GM23338 (cell line): ENCODE measurements around the gene HMGXB3. TPM values are rescaled to one million over a fixed set of nuclear protein-coding genes. Genes with fewer than 3 reads are reported as not detected.

Experiments
- ATAC-seq: fragments of 200-7000 bp; cut with Tn5 transposase; 3 replicates; pipeline ENCODE4 v1.9.1; 2020
- DNase-seq: peaks from one replicate; pipeline ENCODE4 v3.0.0-alpha.2; 2015; ENCODE audit warnings: low spot score
- H2AFZ ChIP-seq: fragments of 200-600 bp; sonication (generic); 2 replicates; pipeline ENCODE4 v1.8.0; 2016; ENCODE audit warnings: antibody characterized with exemption, mild to moderate bottlenecking, moderate library complexity
- H3F3A ChIP-seq: fragments of 200-600 bp; sonication (generic); replicated peaks from 2 replicates; pipeline ENCODE4 v1.8.0; 2017; ENCODE audit warnings: antibody characterized with exemption, mixed run types, low read depth
- H3K27ac ChIP-seq: fragments of 200-600 bp; sonication (generic); 2 replicates; pipeline ENCODE4 v1.6.1; 2016; ENCODE audit warnings: low read depth
- H3K27me3 ChIP-seq: fragments of 200-600 bp; sonication (generic); 2 replicates; pipeline ENCODE4 v1.8.0; 2016; ENCODE audit warnings: mild to moderate bottlenecking, mixed run types, moderate library complexity; ENCODE audit not compliant: insufficient read depth
- H3K36me3 ChIP-seq: fragments of 200-600 bp; sonication (generic); 2 replicates; pipeline ENCODE4 v1.8.0; 2016; ENCODE audit warnings: mild to moderate bottlenecking; ENCODE audit not compliant: insufficient read depth
- H3K4me1 ChIP-seq: fragments of 200-600 bp; sonication (generic); 2 replicates; pipeline ENCODE4 v1.8.0; 2016; ENCODE audit warnings: mild to moderate bottlenecking, moderate library complexity; ENCODE audit not compliant: insufficient read depth
- H3K4me2 ChIP-seq: fragments of 200-600 bp; sonication (generic); 2 replicates; pipeline ENCODE4 v1.7.1; 2017; ENCODE audit warnings: mixed run types
- H3K4me3 ChIP-seq: fragments of 200-600 bp; sonication (generic); 2 replicates; pipeline ENCODE4 v1.6.1; 2016; ENCODE audit warnings: mixed run types
- H3K79me2 ChIP-seq: fragments of 200-600 bp; sonication (generic); replicated peaks from 2 replicates; pipeline ENCODE4 v1.8.0; 2017; ENCODE audit warnings: mild to moderate bottlenecking; ENCODE audit not compliant: insufficient read depth
- H3K9me2 ChIP-seq: fragments of 200-600 bp; sonication (generic); 2 replicates; pipeline ENCODE4 v1.8.0; 2017; ENCODE audit not compliant: insufficient read depth
- H4K20me1 ChIP-seq: fragments of 200-600 bp; sonication (generic); replicated peaks from 2 replicates; pipeline ENCODE4 v1.8.0; 2017; ENCODE audit warnings: mild to moderate bottlenecking; ENCODE audit not compliant: insufficient read depth
- H3K27ac Mint-ChIP-seq: 2 replicates; pipeline ENCODE4 v1.8.0; 2020; ENCODE audit warnings: inconsistent platforms, mild to moderate bottlenecking, moderate library complexity, mixed read lengths
- H3K27me3 Mint-ChIP-seq: 3 replicates; pipeline ENCODE4 v1.8.0; 2022; ENCODE audit warnings: low read depth, mild to moderate bottlenecking, moderate library complexity, mixed read lengths, inconsistent platforms; ENCODE audit not compliant: insufficient read depth, poor library complexity
- H3K36me3 Mint-ChIP-seq: 3 replicates; pipeline ENCODE4 v1.8.0; 2021; ENCODE audit warnings: low read depth, mild to moderate bottlenecking, inconsistent platforms, moderate library complexity, mixed read lengths
- H3K4me1 Mint-ChIP-seq: 3 replicates; pipeline ENCODE4 v1.8.0; 2020; ENCODE audit warnings: mild to moderate bottlenecking, inconsistent platforms, mixed read lengths
- H3K4me3 Mint-ChIP-seq: 3 replicates; pipeline ENCODE4 v1.8.0; 2021; ENCODE audit warnings: moderate library complexity, mild to moderate bottlenecking, inconsistent platforms, mixed read lengths
- H3K9me3 Mint-ChIP-seq: 3 replicates; pipeline ENCODE4 v1.8.0; 2020; ENCODE audit warnings: moderate library complexity, mild to moderate bottlenecking, inconsistent platforms, mixed read lengths
- CREB1 ChIP-seq: fragments of 250-450 bp; sonication (Bioruptor Pico); IDR thresholded peaks from 2 replicates; pipeline ENCODE4 v1.5.0; 2020; ENCODE audit warnings: low read depth, mild to moderate bottlenecking, moderate library complexity
- CTCF ChIP-seq, 2 experiments: fragments of 200-600 bp in 1 of 2; sonication (generic) in 1 of 2; conservative IDR thresholded peaks; 2 replicates each; pipeline versions ENCODE4 v1.5.1 to v1.6.1; 2016 to 2017; ENCODE audit warnings: antibody characterized with exemption in 2 of 2, low read depth in 2 of 2, mild to moderate bottlenecking in 2 of 2, moderate library complexity in 1 of 2
- ETS1 ChIP-seq: IDR thresholded peaks from 2 replicates; pipeline ENCODE4 v1.6.1; 2016; ENCODE audit warnings: antibody characterized with exemption
- EZH2 ChIP-seq: fragments of 200-600 bp; sonication (generic); IDR thresholded peaks from one replicate; pipeline ENCODE4 v1.8.0; 2017; ENCODE audit warnings: antibody characterized with exemption, mild to moderate bottlenecking, low read depth; ENCODE audit not compliant: unreplicated experiment
- EZH2phosphoT487 ChIP-seq: fragments of 200-600 bp; sonication (generic); IDR thresholded peaks from one replicate; pipeline ENCODE4 v1.8.1; 2018; ENCODE audit warnings: antibody characterized with exemption; ENCODE audit not compliant: unreplicated experiment
- JUNB ChIP-seq: IDR thresholded peaks from one replicate; pipeline ENCODE4 v1.6.1; 2016; ENCODE audit warnings: antibody characterized with exemption; ENCODE audit not compliant: unreplicated experiment
- NANOG ChIP-seq: IDR thresholded peaks from 2 replicates; pipeline ENCODE4 v1.6.1; 2016; ENCODE audit warnings: antibody characterized with exemption, borderline replicate concordance
- POLR2AphosphoS5 ChIP-seq: IDR thresholded peaks from 2 replicates; pipeline ENCODE4 v1.6.1; 2016; ENCODE audit warnings: antibody characterized with exemption, low read depth
- REST ChIP-seq: IDR thresholded peaks from one replicate; pipeline ENCODE4 v1.6.1; 2018; ENCODE audit warnings: antibody characterized with exemption; ENCODE audit not compliant: unreplicated experiment
- STAT1 ChIP-seq: IDR thresholded peaks from one replicate; pipeline ENCODE4 v1.6.1; 2016; ENCODE audit warnings: antibody characterized with exemption; ENCODE audit not compliant: unreplicated experiment
- ZNF114 ChIP-seq: fragments of 250-450 bp; sonication (Bioruptor Pico); IDR thresholded peaks from 2 replicates; pipeline ENCODE4 v1.5.0; 2020; ENCODE audit warnings: mild to moderate bottlenecking, moderate library complexity
- ZNF331 ChIP-seq: fragments of 250-450 bp; sonication (Bioruptor Pico); IDR thresholded peaks from 2 replicates; pipeline ENCODE4 v1.5.0; 2020; ENCODE audit warnings: low read depth, mild to moderate bottlenecking, moderate library complexity
- ZNF462 ChIP-seq: fragments of 250-450 bp; sonication (Bioruptor Pico); IDR thresholded peaks from 2 replicates; pipeline ENCODE4 v1.5.0; 2020; ENCODE audit warnings: mild to moderate bottlenecking, moderate library complexity
- polyA plus RNA-seq: library from polyadenylated mRNA; unstranded; fragments of >200 nt; fragmentation: Nextera tagmentation; extraction: Ambion mirVana; gene quantifications from 2 replicates; pipeline ENCODE4 v1.2.1, GENCODE V29; 2016
- total RNA-seq: library from RNA; depleted of rRNA; stranded (reverse); fragments of >200 nt; shearing (Covaris generic); gene quantifications from 2 replicates; pipeline ENCODE4 v1.2.3, GENCODE V29; 2014

HMGXB3 gene
- total and polyA plus RNA-seq, 2 experiments from 2014 or later: 9.4 to 37.9 TPM

- Histone ChIP-seq H3K27me3 (no peaks in the 10 kb centered on the region), H2AFZ (no peak overlapping the region), H4K20me1 (no peaks in the 10 kb centered on the region), H3K9me2 (no peaks in the 10 kb centered on the region), H3F3A (no peaks in the 10 kb centered on the region), H3K4me3 (no peak overlapping the region), H3K27ac (no peak overlapping the region), H3K4me2 (no peak overlapping the region), H3K36me3 (no peaks in the 10 kb centered on the region), H3K4me1 (no peaks in the 10 kb centered on the region), H3K79me2 (no peaks in the 10 kb centered on the region)
- no peaks in the 10 kb centered on the region for H3K36me3 Mint-ChIP-seq
- no peak overlapping the region for H3K4me3 Mint-ChIP-seq
- no peaks in the 10 kb centered on the region for H3K27me3 Mint-ChIP-seq
- H3K9me3 Mint-ChIP-seq: no peaks in the 10 kb centered on the region
- ATAC-seq (no peak), DNase-seq (no peak)
- no peak overlapping the region for H3K27ac Mint-ChIP-seq
- TF ChIP-seq STAT1: no peak
- no peak for TF ChIP-seq EZH2
- TF ChIP-seq ZNF331 (CRISPR knock-in tag): no peak
- TF ChIP-seq REST: no peak
- no peak for TF ChIP-seq JUNB
- TF ChIP-seq CTCF (conservative IDR thresholded peaks at IDR 0.05; ENCODE audit: low read depth in 2 of 2): no peak
- TF ChIP-seq ETS1: no peak
- TF ChIP-seq ZNF114: no peak
- TF ChIP-seq EZH2phosphoT487: no peak
- no peak for TF ChIP-seq CREB1 (CRISPR knock-in tag)
- no peak for TF ChIP-seq POLR2AphosphoS5
- TF ChIP-seq NANOG: no peak
- no peak for TF ChIP-seq ZNF462 (CRISPR knock-in tag)
- no peaks in the 10 kb centered on the region for H3K4me1 Mint-ChIP-seq
Observed at GRCh38 chr5:149982505-149982904, 18.0 kb upstream of the HMGXB3 start.
